COR-L47 (cell line): ENCODE data around the gene TNFRSF17.
A peak's percentile ranks its signal among the peaks of the same experiment; 100 is the strongest.
"Not testable (repeated sequence)": the region's sequence is repeated elsewhere in the genome, so short reads cannot be mapped to it uniquely, and the experiment has no call there.

Experiments
- DNase-seq: peaks from one replicate; lab custom pipeline; 2025; lab: John Stamatoyannopoulos, UW

Gene TNFRSF17

GRCh38 chr16:11964761-11965551 lies at the start of gene TNFRSF17:
TNFRSF17 (plus strand) TSS chr16:11965210; CDS start chr16:11965325, 115 bp downstream.
- DNase-seq: no peak

- DNase-seq: peak; percentile 98
Observed at GRCh38 chr16:11915644-11916523, 49.1 kb upstream of the TNFRSF17 start, which contains the start of gene GSPT1. GSPT1 (minus strand) TSS chr16:11915956; CDS start chr16:11915720, 236 bp downstream.

DNA sequence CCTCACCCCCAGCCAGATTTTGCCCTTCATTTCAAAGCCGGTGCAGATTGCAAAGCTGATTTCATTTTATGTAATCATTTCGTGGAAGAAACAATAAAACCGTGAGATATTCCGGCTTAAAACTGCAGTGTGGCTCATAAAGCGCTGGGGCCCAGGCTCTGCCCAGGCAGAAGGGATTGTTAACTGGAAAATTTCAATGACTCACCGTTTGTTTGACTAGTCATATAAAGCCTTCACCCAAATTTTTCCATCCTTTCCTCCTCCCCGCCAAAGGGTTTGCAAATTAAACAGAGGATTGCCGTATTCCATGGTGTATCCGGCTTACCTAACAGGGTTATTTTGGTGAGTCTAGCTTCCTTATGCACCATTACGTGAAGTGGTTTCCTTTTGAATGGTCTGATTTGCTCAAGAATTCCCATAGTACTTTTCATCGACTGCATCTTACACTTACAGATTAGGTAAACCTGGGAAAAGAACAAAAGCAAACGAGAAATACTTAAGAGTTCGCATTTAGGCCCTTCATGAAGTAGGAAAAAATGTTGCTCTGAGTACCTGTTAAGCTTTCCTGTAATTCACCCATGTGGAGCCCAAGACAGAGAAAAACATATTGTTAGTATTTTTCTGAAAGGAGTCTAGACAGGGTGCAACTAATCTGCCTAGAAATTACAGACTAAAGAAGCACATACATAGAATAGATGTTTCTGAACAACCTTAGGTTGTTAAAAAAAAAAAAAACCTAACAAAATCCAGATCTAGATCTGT lies 48.3 kb upstream of the TNFRSF17 start:
- DNase-seq: no peak

DNA sequence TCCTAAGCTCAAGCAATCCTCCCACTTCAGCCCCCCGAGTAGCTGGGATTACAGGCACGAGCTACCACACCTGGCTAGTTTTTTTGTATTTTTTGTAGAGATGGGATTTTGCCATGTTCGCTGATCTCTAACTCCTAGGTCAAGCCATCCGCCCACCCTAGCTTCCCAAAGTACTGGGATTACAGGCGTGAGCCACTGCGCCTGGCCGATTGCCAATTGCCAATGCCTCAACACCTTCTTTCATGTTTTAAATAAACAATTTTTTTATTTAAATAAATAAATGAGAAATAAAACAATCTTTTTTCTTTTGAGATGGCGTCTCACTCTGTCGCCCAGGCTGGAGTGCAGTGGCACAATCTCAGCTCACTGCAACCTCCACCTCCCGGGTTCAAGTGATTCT lies 41.0 kb upstream of the TNFRSF17 start:
- DNase-seq: not testable (repeated sequence)

- not testable (repeated sequence) for DNase-seq
Observed at GRCh38 chr16:11927350-11927749, 37.7 kb upstream of the TNFRSF17 start.

DNA sequence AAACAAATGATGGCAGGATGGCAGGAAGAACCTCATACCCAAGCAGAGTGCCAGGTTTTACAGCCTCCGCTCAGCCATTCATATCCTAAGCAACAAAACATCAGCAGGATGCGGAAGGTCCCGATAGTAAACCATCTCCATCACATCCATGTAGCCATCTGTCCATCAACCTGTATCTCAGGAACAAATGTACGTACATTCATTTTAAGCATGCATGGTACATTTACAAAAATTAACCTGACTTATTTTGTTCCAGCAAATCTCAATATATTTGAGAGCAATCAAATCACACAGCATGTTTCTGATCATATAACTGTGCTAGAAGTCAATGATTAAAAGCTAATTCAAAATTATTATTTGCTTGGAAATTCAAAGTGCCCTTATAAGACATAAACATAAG lies 23.1 kb upstream of the TNFRSF17 start, which contains the start of gene NPIPB2:
Gene NPIPB2, minus strand, starts transcription at position 101 of the 400 bp plus-strand sequence. Its CDS starts 0 bp downstream, at position 101.
- DNase-seq: not testable (repeated sequence)

DNA sequence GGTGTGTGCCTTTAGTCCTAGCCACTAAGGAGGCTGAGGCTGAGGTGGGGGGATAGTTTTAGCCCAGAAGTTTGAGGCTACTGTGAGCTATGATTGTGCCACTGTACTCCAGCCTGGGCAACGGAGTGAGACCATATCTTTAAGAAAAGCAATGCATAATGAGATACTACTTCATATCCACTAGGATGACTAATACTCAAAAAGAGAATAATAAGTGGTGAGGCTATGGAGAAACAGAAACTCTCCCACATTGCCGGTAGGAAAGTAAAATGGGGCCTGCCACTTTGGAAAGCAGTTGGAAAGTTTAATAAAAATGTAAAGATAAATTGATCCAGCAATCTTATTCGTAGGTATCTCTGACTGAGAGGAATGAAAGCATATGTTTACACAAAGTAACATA lies 18.6 kb upstream of the TNFRSF17 start:
- no peak for DNase-seq

DNA sequence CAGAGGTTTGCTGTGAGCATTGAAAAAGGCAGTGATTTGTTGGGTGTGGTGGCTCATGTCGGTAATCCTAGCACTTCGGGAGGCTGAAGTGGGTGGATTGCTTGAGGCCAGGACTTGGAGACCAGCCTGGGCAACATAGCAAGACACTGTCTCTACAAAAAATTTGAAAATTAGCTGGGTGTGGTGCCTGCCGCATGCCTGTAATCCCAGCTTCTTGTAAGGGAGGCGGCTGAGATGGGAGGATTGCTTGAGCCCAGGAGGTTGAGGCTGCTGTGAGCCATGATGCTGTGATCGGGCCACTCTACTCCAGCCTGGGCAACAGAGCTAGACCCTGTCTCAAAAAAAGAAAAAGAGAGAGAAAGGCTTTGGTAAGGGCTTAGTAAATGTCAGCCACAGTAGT lies 16.2 kb upstream of the TNFRSF17 start:
- DNase-seq: no peak

DNA sequence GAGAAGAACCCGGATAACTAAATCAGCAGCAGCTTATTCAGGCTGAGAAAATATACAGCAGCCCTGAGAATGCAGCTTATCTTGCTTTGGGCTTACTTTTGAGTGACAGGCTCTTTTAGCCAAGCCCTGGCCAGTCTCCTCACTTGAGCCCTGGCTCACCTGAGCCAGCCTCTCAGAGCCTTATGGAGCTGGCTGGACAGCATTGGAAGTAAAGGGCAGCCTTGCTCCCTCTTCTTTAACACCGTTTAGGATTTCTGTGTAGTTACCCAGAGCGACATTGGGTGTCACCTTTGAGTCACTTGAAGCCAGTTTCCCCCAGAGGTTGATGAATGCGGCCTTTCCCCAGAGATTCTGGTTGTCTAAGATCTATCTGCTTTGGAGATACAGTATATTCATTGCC lies 15.5 kb upstream of the TNFRSF17 start:
- DNase-seq: peak; percentile 16

DNA sequence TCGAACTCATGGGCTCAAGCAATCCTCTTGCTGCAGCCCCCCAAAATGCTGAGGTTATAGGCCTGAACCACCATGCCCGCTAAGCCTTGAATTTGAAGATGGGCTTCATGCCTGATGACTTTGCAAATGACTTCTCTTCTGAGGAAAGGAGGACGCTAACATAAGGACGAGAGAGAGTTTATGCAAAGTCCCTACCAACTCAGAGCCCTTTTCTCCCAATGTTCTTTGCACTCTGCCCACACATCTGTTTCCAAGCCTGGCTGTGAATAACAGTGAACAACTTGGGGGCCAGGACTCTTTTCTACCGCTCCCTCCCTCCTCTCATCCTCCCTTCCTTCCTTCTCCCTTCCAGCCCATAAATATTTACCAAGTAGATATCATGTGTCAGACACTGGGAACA lies 14.6 kb upstream of the TNFRSF17 start:
- no peak for DNase-seq

GRCh38 chr16:11953576-11953975 lies 11.4 kb upstream of the TNFRSF17 start:
- DNase-seq: not testable (repeated sequence)

- DNase-seq: no peak
Observed at GRCh38 chr16:11955713-11956123, 9.3 kb upstream of the TNFRSF17 start.

GRCh38 chr16:11956558-11956957 lies 8.5 kb upstream of the TNFRSF17 start:
- DNase-seq: no peak

- no peak for DNase-seq
Observed at GRCh38 chr16:11957591-11958395, 7.2 kb upstream of the TNFRSF17 start.

- not testable (repeated sequence) for DNase-seq
Observed at GRCh38 chr16:11962457-11962856, 2.6 kb upstream of the TNFRSF17 start.

- not testable (repeated sequence) for DNase-seq
Observed at GRCh38 chr16:11962978-11963377, 2.0 kb upstream of the TNFRSF17 start.

DNA sequence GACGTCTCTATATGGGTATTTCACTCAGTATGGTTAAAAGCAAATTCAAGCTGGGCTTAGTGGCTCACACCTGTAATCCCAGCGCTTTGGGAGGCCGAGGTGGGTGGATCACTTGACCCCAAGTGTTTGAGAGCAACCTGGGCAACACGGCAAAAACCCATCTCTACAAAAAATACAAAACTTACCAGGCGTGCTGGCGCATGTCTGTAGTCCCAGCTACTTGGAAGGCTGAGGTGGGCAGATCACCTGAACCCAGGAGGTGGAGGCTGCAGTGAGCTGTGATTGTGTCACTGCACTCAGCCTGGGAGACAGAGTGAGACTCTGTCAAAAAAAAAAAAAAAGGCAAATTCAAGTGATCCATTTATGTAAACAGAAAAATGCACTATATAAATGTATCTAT lies 1.3 kb upstream of the TNFRSF17 start:
- DNase-seq: no peak

- no peak for DNase-seq
Observed at GRCh38 chr16:11966173-11966572, 1.2 kb downstream of the TNFRSF17 start.

- no peak for DNase-seq
Observed at GRCh38 chr16:11967195-11967911, 2.3 kb downstream of the TNFRSF17 start.

GRCh38 chr16:11968577-11968976 lies 3.6 kb downstream of the TNFRSF17 start:
- DNase-seq: no peak
